UCSD-AML1 (cell line): ENCODE measurements around the gene PAEP.

Source experiments
- DNase-seq: peaks from one replicate; lab custom pipeline; 2025; ENCODE audit not compliant: unreplicated experiment; lab: John Stamatoyannopoulos, UW

The PAEP gene

GRCh38 chr9:135612981-135613910, 51.7 kb downstream of the PAEP start:
- no peak for DNase-seq

DNA sequence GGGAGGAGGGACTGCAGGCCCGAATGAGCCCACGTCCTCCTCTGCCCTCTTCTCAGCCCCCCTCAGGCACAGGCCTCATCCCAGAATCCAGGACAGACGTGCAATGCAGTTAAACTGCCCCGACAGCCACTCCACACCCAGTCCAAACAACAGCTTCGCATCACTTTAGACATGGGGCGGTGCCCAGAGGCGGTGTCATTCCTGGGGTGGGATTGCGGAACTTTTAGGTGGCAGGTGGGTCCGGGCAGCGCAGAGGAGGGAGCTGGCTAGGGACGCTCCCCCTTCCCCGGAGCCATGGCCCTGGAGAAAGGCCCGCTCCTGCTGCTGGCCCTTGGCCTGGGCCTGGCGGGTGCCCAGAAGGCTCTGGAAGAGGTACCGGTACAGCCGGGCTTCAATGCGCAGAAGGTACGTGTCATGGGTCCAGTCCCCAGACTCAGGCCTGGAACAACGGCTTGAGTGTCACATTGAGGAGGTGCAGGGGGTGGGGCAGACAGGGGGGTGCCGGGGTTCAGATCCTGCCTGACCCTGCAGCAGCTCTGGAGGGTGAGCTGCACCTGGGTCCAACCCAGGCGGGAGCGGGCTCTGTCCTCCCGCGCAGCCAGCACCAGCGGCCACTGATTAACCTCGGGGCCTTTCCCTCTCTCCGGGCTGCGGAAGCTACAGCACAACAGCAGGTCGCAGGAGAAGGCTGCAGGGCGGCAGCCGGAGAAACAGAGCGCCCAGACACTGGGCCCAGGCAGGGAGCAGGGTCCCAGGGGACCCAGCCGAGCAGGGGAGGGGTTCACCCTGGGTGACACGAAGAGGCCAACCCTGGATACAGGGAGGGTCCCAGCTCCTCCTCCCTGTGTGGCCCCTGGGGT, 52.6 kb downstream of the PAEP start:
- no peak for DNase-seq

- no peak for DNase-seq
These were observed 53.5 kb downstream of the PAEP start for GRCh38 chr9:135614821-135615665.

GRCh38 chr9:135615666-135616618, 54.4 kb downstream of the PAEP start:
- DNase-seq = no peak
